HG02571 (cell line): Measurements from ENCODE around the gene B2M.
"Not testable (repeated sequence)": the region's sequence is repeated elsewhere in the genome, so short reads cannot be mapped to it uniquely, and the experiment has no call there.

Experiments used
- ATAC-seq: cut with Tn5 transposase; IDR thresholded peaks from one replicate; pipeline ENCODE4 v1.9.1; 2021; ENCODE audit warnings: mild to moderate bottlenecking, moderate library complexity; ENCODE audit not compliant: unreplicated experiment

The B2M gene

GRCh38 chr15:44720460-44721176 lies 9.3 kb downstream of the B2M start:
- no peak for ATAC-seq

DNA sequence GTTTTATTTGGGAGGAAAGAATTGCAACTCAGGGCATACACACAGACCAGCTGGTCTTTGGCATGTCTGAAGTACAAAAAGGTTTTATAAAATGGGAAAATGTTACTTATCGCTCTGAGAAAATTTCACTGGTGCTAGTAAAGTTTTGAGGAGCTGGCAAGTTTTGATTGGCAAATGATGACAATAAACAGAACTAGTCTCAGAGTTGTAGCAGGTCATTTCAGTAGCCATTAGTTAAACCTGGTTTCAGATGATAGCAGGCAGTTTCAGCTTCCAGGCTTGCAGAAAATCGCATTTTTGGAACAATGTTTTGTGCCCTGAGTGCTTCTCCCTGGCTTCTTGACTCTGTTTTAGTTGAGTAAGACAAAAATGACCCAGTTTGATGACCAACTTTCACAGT lies 10.7 kb downstream of the B2M start:
- ATAC-seq, result no peak

DNA sequence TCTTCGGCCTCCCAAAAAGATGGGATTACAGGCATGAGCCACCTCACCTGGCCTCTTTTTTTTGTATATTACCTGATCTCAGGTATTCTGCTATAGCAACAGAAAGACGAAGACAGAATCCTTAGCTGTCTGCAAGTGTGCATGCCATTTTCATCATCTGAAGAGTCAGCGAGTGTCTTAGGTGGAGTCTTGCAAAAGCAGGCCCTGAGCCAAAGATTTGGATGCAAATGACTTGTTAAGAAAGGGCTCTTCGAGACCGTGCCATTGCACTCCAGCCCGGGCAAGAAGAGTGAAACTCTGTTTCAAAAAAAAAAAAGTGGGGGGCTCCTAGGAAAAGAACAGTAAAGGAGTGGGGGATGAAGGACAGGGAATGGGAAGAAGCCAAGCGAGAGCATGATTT lies 14.8 kb downstream of the B2M start:
- no peak for ATAC-seq

DNA sequence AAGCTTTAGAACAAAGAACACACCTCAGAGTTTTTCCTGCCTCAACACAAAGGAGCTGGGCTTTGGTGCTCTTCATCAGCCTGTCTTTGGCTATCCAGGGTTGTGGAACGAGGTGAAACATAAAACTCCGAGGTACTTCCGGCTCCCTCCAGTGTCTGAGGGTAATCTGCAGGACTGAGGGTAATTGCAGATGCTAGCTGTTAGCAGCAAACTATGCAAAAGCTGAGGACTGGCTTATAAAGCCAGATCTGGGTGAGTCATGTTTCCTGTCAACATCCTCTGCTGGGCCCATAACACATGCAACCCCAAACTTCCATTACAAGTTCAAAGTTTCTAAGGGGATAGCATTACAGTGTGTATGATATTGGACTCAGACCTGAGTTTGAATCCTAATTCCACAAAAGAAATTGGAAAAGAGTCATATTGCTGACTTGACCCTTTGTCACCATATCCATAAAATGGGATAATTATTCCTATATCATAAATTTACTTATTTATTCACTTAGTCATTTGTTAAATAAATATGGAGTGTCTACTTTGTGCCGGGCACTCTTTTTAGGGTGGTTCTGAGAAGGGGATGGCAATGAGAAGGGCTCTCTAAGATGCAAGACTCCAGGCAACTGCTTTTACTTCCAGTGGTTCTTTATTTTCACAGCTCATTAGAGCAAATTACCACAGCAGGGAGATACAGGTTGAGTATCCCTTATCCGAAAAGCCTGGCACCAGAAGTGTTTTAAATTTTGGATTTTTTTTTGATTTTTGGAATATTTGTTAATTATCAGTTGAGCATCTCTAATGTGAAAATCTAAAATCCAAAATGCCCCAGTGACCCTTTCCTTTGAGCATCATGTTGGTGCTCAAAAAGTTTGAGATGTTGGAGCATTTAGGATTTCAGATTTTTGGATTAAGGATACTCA lies 15.5 kb downstream of the B2M start:
- peak; percentile 24 for ATAC-seq

DNA sequence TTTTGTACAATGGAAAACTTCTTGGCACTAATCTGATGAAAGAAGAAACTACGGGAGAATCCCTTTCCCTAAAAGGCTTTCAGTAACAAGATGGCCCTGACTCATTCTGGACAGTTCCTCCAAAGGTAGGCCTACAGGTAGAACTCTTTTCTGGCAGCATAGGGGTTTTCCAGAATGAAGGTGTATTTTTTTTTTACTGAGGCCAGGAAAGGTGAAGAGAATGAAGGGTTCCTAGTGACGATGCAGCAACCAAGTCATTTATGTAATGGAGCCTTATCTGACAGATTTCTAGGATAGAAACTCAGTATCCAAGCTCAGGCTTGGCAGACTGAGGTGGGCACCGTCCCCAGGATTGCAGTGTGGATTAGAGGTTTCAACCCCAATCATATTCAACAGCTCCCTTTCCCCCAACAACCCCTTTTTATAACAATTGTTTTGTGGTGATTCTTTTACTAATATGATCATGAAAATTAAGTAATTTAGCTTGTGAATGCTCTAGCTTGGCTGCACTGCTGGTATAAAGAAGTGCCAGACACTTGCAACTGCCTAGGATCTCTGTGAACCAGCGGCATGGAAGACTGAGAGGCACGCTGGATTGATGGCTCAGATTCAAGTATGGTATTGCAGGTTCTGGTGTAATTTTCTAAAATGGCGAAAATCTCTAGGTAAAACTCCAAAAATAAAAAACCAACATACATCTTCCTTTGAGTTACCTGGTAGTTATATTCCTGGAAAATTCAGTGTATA lies 16.3 kb downstream of the B2M start:
- no peak for ATAC-seq

- ATAC-seq, result not testable (repeated sequence)
Measured at GRCh38 chr15:44728232-44728575, 16.9 kb downstream of the B2M start.

- peak; percentile 75 for ATAC-seq
Measured at GRCh38 chr15:44728576-44729407, 17.5 kb downstream of the B2M start.

- ATAC-seq, result peak; percentile 10
Measured at GRCh38 chr15:44729408-44730127, 18.3 kb downstream of the B2M start.

- no peak for ATAC-seq
Measured at GRCh38 chr15:44734839-44735481, 23.6 kb downstream of the B2M start.

DNA sequence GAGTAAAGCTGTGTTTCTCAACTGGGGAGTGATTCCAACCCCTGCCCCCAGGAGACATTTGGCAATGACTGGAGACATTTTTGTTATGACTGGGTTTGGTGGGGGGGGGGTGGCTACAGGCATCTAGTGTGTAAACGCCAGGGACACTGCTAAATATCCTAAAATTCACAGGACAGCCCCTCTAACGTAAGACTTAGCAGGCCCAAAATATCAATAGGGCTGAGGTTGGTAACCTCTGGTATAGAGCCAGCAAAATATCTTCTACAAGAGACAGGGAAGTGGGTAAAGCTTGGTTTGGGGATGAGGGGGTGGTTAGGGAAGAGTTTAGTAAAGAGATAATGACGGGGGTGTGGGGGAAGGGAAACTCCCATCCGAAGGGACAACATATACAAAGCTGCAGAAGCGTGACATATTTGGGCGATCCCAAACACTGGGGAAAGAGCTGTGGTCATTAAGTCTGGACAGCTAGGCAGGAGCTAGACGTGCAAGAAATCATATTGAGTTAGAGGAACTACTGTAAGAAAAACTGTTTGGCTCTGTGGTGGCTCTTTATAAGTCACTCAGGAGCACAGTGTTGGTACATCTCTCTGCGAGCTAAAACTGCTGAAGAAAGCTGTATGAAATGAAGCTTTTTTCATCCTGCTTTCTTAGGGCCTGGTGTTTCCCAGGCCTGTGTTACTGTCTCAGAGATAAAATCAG lies 24.3 kb downstream of the B2M start:
- no peak for ATAC-seq

DNA sequence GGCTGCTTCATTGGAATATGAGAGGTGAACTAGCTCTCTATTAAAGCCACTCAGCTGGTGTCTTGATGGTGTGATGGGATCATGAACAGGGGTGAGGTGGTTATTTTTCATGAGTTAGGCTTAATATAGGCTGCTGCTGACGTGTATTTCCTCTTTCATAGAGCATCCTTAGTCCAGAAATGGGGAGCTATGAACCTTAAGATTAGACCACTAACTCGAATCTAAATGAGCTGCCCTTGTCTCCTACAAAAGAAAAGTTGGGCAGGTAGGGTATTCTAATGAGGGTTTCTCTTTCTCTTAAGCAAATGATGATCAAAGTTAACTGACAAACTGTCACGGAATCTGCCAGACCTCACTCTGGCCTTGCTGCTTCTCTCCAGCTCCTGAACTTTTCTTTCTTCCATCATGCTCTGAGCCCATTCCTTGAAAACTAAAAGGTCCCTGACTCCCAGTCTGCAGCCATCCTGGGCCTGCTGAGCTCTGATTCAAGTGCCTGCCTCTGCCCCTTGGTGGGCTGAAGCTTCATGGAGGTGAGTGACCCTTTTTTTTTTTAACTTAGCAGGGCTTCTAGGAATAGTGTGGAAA lies 25.0 kb downstream of the B2M start, which contains the start of gene TRIM69:
Gene TRIM69, plus strand, starts transcription at position 348 of the 585 bp plus-strand sequence. Its CDS starts 177 bp downstream, at position 525.
- ATAC-seq, result no peak

GRCh38 chr15:44738340-44738984 lies 27.1 kb downstream of the B2M start:
- no peak for ATAC-seq

- ATAC-seq, result not testable (repeated sequence)
Measured at GRCh38 chr15:44739222-44739847, 28.0 kb downstream of the B2M start.

- ATAC-seq, result not testable (repeated sequence)
Measured at GRCh38 chr15:44743454-44743853, 32.1 kb downstream of the B2M start.

DNA sequence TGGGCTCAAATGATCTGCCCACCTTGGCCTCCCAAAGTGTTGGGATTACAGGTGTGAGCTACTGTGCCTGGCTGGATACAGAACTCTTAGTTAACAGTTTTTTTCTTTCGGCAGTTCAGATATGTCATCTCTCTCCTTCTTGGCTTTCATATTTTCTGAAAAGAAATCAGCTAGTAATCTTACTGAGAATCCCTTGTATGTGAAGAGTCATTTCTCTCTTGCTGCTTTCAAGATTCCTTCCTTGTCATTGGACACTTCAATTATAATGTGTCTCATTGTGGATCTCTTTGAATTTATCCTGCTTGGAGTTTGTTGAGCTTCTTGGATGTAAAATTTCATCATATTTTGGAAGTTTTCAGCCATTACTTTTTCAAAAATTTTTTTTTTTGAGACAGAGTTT lies 42.0 kb downstream of the B2M start:
- no peak for ATAC-seq

DNA sequence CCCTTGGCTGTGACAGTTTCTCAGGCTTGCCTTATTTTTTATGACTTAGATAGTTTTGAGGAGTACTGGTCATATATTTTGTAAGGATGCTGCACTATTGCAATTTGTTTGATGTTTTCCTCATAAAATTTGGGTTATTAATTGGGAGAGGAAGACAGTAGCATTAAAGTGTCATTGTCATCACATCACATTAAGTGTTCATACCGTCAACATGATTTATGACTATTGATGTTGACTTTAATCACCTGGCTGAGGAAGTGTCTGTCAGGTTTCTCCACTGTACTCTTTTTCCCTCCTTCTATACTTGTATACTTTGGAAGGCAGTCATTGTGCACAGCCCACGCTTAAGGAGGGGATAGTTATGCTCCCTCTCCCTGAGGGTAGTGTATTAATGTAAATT lies 51.9 kb downstream of the B2M start:
- no peak for ATAC-seq

DNA sequence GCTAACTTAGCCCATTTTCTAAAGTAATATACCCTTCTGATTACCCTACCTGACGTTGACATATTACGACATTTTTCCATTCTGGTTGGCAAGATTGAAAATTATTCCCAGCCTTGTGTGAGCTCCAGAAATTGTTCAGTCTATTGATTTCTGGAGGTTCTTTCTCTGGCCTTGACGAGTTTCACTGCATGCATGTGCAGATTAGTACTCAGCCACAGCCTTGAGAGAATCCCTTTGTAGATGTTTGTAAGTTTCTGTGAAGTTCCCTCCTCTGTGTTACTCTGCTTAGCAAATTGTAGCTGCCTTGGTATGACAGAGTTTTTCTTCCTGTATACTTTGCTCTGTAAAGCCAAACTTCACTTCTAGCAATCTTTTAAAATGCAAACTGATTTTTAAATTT lies 52.5 kb downstream of the B2M start:
- no peak for ATAC-seq
